Measurements from ENCODE around the gene KCNK7.

DNA sequence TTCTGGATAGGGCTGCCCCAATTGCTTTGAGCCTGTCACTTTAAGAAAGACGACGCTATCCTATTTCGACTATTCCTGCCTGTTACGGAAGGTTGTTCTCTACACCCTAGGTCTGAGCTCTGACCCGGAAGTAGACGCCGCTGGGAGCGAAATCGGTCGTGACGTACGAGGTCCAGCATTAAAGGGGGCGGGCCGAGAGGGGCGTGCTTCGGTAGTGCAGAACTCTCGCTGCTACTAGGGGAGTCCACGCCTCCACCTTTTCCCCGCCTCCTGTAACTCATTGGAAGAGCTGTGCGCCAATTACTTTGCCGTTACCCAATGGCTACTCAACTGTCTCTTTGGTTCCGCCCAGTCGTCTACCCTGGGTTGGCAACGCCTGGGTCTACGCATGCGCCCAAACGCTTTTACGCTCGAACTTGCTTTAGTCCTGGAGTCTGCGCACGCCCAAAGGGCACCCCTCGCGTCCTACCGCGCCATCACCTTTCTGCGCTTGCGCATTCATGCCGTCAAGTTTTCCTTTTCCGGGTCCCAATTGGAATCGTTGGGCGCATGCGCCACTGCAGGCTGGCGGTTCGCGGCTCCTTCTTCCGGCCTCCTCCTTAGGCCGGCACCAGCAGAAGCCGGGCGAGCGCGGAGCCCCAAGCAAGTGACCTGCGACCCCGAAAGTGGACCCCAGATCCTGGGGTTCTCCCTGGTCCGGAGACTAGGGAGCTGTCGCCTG, 19.8 kb upstream of the KCNK7 start, which contains the start of gene PCNX3:
- TF ChIP-seq EZH2 (IDR thresholded peaks at IDR 0.05; ENCODE audit: borderline replicate concordance, low read depth, low read length, severe bottlenecking) = no peak
- TF ChIP-seq, protein P1, sequence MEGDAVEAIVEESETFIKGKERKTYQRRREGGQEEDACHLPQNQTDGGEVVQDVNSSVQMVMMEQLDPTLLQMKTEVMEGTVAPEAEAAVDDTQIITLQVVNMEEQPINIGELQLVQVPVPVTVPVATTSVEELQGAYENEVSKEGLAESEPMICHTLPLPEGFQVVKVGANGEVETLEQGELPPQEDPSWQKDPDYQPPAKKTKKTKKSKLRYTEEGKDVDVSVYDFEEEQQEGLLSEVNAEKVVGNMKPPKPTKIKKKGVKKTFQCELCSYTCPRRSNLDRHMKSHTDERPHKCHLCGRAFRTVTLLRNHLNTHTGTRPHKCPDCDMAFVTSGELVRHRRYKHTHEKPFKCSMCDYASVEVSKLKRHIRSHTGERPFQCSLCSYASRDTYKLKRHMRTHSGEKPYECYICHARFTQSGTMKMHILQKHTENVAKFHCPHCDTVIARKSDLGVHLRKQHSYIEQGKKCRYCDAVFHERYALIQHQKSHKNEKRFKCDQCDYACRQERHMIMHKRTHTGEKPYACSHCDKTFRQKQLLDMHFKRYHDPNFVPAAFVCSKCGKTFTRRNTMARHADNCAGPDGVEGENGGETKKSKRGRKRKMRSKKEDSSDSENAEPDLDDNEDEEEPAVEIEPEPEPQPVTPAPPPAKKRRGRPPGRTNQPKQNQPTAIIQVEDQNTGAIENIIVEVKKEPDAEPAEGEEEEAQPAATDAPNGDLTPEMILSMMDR (IDR thresholded peaks at IDR 0.05; ENCODE audit: extremely low read depth in 1 of 2, insufficient read depth in 1 of 2, low read depth in 1 of 2, low read length in 2 of 2) = no peak
- TF ChIP-seq JUN (IDR thresholded peaks at IDR 0.05; ENCODE audit: borderline replicate concordance, insufficient read depth, insufficient read length, low read depth) = no peak
- peak; percentile 59 for TF ChIP-seq POLR2A (IDR thresholded peaks at IDR 0.05; ENCODE audit: low read depth, low read length)
- no peak for TF ChIP-seq MAX (IDR thresholded peaks at IDR 0.05; ENCODE audit: insufficient read depth, insufficient read length)
- TF ChIP-seq GATA2 (IDR thresholded peaks at IDR 0.05; ENCODE audit: insufficient read depth, insufficient read length, low read depth, low read length) = no peak
- TF ChIP-seq FOS (IDR thresholded peaks at IDR 0.05; ENCODE audit: borderline replicate concordance, insufficient read depth, low read length) = no peak
- peak; percentile 63 for TF ChIP-seq POLR2AphosphoS5 (IDR thresholded peaks at IDR 0.05; ENCODE audit: insufficient read depth, low read depth, low read length)

Data from endothelial cell of umbilical vein (primary cell).